SK-N-SH (cell line): ENCODE measurements around the gene PTPRC. TPM values are rescaled to one million over a fixed set of nuclear protein-coding genes. Genes with fewer than 3 reads are reported as not detected.

Source experiments
- CTCF ChIA-PET: fragments of 300-600, 350-600 bp; formaldehyde crosslinking; extraction: SDS; loops from one replicate; lab custom pipeline; 2021; lab: Yijun Ruan, JAX
- POLR2A ChIA-PET: fragments of 350-600 bp; sonication (Branson Sonifier 250); formaldehyde crosslinking; extraction: SDS; loops from one replicate; lab custom pipeline; 2020; ENCODE audit warnings: antibody characterized with exemption, inconsistent platforms; lab: Yijun Ruan, JAX
- DNase-seq: peaks from one replicate; pipeline ENCODE4 v3.0.0; 2012
- H2AFZ ChIP-seq: fragments of 200-600 bp; sonication (generic); 2 replicates; pipeline ENCODE4 v1.8.1; 2016; ENCODE audit warnings: antibody characterized with exemption, mild to moderate bottlenecking, low read depth
- H3F3A ChIP-seq: fragments of 200-600 bp; sonication (generic); replicated peaks from 2 replicates; pipeline ENCODE3; 2016; ENCODE audit warnings: antibody characterized with exemption, mild to moderate bottlenecking; ENCODE audit not compliant: insufficient read depth
- H3K27ac ChIP-seq, 2 experiments: fragments of 200-500 bp in 1 of 2; fragments of 200-600 bp in 1 of 2; sonication (Bioruptor generic) in 1 of 2; sonication (generic), shearing (Covaris generic) in 1 of 2; 2 replicates each; pipeline versions ENCODE4 v1.5.1 to v1.6.1; 2014 to 2016; ENCODE audit warnings: low read depth in 2 of 2, inconsistent platforms in 1 of 2, low read length in 1 of 2, mild to moderate bottlenecking in 1 of 2, mixed read lengths in 1 of 2
- H3K27me3 ChIP-seq: fragments of 200-600 bp; sonication (generic), shearing (Covaris generic); 2 replicates; pipeline ENCODE4 v1.6.1; 2016; ENCODE audit warnings: mixed run types; ENCODE audit not compliant: insufficient read depth
- H3K36me3 ChIP-seq, 2 experiments: fragments of 200-500 bp in 1 of 2; fragments of 200-600 bp in 1 of 2; sonication (Bioruptor generic) in 1 of 2; sonication (generic) in 1 of 2; replicated peaks in 1 of 2; 2 replicates each; pipeline versions ENCODE3 to v1.5.1; 2014 to 2016; ENCODE audit warnings: low read length in 1 of 2, mild to moderate bottlenecking in 1 of 2; ENCODE audit not compliant: insufficient read depth in 2 of 2, control insufficient read depth in 1 of 2
- H3K4me1 ChIP-seq, 2 experiments: fragments of 200-500 bp in 1 of 2; fragments of 200-600 bp in 1 of 2; sonication (Bioruptor generic) in 1 of 2; sonication (generic), shearing (Covaris generic) in 1 of 2; 2 replicates each; pipeline versions ENCODE4 v1.5.1 to v1.6.1; 2014 to 2016; ENCODE audit warnings: low read depth in 1 of 2, low read length in 1 of 2, mixed run types in 1 of 2; ENCODE audit not compliant: insufficient read depth in 2 of 2, control insufficient read depth in 1 of 2
- H3K4me2 ChIP-seq: fragments of 200-600 bp; sonication (generic), shearing (Covaris generic); 2 replicates; pipeline ENCODE4 v1.6.1; 2017; ENCODE audit warnings: mixed run types
- H3K4me3 ChIP-seq, 2 experiments: fragments of 200-500 bp in 1 of 2; fragments of 200-600 bp in 1 of 2; sonication (Bioruptor generic) in 1 of 2; sonication (generic), shearing (Covaris generic) in 1 of 2; 2 replicates each; pipeline versions ENCODE4 v1.5.1 to v1.8.1; 2014 to 2016; ENCODE audit warnings: low read depth in 2 of 2, inconsistent platforms in 1 of 2, low read length in 1 of 2, mild to moderate bottlenecking in 1 of 2, mixed read lengths in 1 of 2, moderate library complexity in 1 of 2
- H3K79me2 ChIP-seq: fragments of 200-600 bp; sonication (generic); 2 replicates; pipeline ENCODE4 v1.8.1; 2017; ENCODE audit warnings: mild to moderate bottlenecking; ENCODE audit not compliant: insufficient read depth
- H3K9ac ChIP-seq: fragments of 200-600 bp; sonication (generic); 2 replicates; pipeline ENCODE4 v1.6.1; 2017; ENCODE audit warnings: mixed run types
- H3K9me2 ChIP-seq: fragments of 200-600 bp; sonication (generic); 2 replicates; pipeline ENCODE4 v1.6.1; 2017; ENCODE audit warnings: mixed run types
- H3K9me3 ChIP-seq: fragments of 200-600 bp; sonication (generic); 2 replicates; pipeline ENCODE4 v1.6.1; 2017; ENCODE audit warnings: mixed run types, mild to moderate bottlenecking, moderate library complexity
- H4K20me1 ChIP-seq: fragments of 200-600 bp; sonication (generic); 2 replicates; pipeline ENCODE4 v1.6.1; 2017; ENCODE audit warnings: mild to moderate bottlenecking, mixed run types; ENCODE audit not compliant: insufficient read depth
- EP300 ChIP-seq, 2 experiments: IDR thresholded peaks; 2 replicates each; pipeline versions ENCODE4 v1.4.0 to v1.6.1; 2012; ENCODE audit warnings: borderline replicate concordance in 1 of 2, low read depth in 1 of 2, low read length in 1 of 2
- FOXM1 ChIP-seq: IDR thresholded peaks from 2 replicates; pipeline ENCODE4 v1.4.0; 2012; ENCODE audit warnings: low read depth, mild to moderate bottlenecking
- GABPA ChIP-seq: IDR thresholded peaks from 2 replicates; pipeline ENCODE4 v1.4.0; 2012; ENCODE audit warnings: low read depth, mild to moderate bottlenecking
- MXI1 ChIP-seq: IDR thresholded peaks from 2 replicates; pipeline ENCODE4 v1.6.1; 2012; ENCODE audit warnings: mild to moderate bottlenecking, low read depth, low read length, improper control_type of control experiment
- NFIC ChIP-seq: IDR thresholded peaks from 2 replicates; pipeline ENCODE4 v1.4.0; 2012; ENCODE audit warnings: borderline replicate concordance
- POLR2AphosphoS5 ChIP-seq: IDR thresholded peaks from 2 replicates; pipeline ENCODE4 v1.6.1; 2012; ENCODE audit warnings: low read depth, low read length
- RAD21 ChIP-seq: IDR thresholded peaks from 2 replicates; pipeline ENCODE4 v1.6.1; 2012; ENCODE audit warnings: mild to moderate bottlenecking, low read length
- SIN3A ChIP-seq: IDR thresholded peaks from 2 replicates; pipeline ENCODE4 v1.6.1; 2012; ENCODE audit warnings: low read depth, mild to moderate bottlenecking, low read length, moderate library complexity, borderline replicate concordance
- SMC3 ChIP-seq: IDR thresholded peaks from 2 replicates; pipeline ENCODE4 v1.6.1; 2012; ENCODE audit warnings: low read depth, low read length, improper control_type of control experiment
- TCF12 ChIP-seq: IDR thresholded peaks from 2 replicates; pipeline ENCODE4 v1.4.0; 2012
- TEAD4 ChIP-seq: IDR thresholded peaks from 2 replicates; pipeline ENCODE4 v1.4.0; 2012; ENCODE audit warnings: mild to moderate bottlenecking, borderline replicate concordance; ENCODE audit not compliant: insufficient read depth
- WGBS: methylation state at CpG from one replicate; pipeline ENCODE4 v1.1.6; 2017; ENCODE audit warnings: low lambda C conversion rate; 5-methylcytosine and 5-hydroxymethylcytosine counted together
- polyA plus RNA-seq, 3 experiments: library from polyadenylated mRNA; depleted of rRNA; stranded (reverse); fragments of >200 nt; gene quantifications; 2 replicates each; pipeline ENCODE4 v1.2.3, GENCODE V29; 2012
- TF ChIP-seq, protein P1 (sequence below): fragments of 200-600 bp; sonication (generic); IDR thresholded peaks from 2 replicates; pipeline ENCODE4 v1.6.1; 2017; ENCODE audit warnings: antibody characterized with exemption, mild to moderate bottlenecking, moderate library complexity
- TF ChIP-seq, protein P2 (sequence below): IDR thresholded peaks from 2 replicates; pipeline ENCODE4; 2012

The PTPRC gene
- polyA plus RNA-seq, 1 of the 3 experiments (the other 2 are of a cell fraction): 0.03 TPM

DNA sequence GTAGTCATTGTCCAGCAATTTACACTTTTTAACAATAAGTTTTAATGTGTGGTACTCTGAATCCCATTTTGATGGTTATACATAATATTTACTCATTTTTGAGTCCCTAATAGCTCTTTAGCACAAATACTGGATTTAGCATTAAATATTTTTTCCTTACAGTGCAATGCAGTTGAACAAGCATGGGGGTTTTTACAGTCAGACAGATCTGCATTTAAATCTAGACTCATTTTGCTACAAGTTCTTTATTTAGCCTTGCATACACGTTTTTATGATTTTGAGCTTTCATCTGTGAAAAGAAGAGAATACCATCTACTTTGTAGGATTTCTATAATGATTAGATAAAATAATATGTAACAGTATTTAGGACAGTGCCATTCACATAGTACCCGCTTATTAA is 44.0 kb downstream of the PTPRC start:
- Histone ChIP-seq H3K4me2 (no peak overlapping the region), H3K79me2 (no peaks in the 10 kb centered on the region), H4K20me1 (no peaks in the 10 kb centered on the region), H3K27me3 (no peaks in the 10 kb centered on the region), H3F3A (peaks cover 19% of the 10 kb centered on the region), H2AFZ (peak overlapping the region; percentile 58), H3K9me2 (no peaks in the 10 kb centered on the region), H3K27ac (peak overlapping the region; percentile 87 to 95), H3K4me3 (no peak overlapping the region), H3K9me3 (no peaks in the 10 kb centered on the region), H3K9ac (peak overlapping the region; percentile 66), H3K4me1 (peaks cover 33 to 40% of the 10 kb centered on the region in 2 experiments; a peak in 3 of 4 replicates), H3K36me3 (no peaks in the 10 kb centered on the region)
- TF ChIP-seq MXI1 (no peak), SMC3 (no peak), FOXM1 (no peak), RAD21 (no peak), TEAD4 (no peak), POLR2AphosphoS5 (no peak), EP300 (IDR thresholded peaks at IDR 0.05; ENCODE audit: borderline replicate concordance in 1 of 2, low read depth in 1 of 2, low read length in 1 of 2) (no peak), GABPA (no peak)
- TF ChIP-seq, protein P1, sequence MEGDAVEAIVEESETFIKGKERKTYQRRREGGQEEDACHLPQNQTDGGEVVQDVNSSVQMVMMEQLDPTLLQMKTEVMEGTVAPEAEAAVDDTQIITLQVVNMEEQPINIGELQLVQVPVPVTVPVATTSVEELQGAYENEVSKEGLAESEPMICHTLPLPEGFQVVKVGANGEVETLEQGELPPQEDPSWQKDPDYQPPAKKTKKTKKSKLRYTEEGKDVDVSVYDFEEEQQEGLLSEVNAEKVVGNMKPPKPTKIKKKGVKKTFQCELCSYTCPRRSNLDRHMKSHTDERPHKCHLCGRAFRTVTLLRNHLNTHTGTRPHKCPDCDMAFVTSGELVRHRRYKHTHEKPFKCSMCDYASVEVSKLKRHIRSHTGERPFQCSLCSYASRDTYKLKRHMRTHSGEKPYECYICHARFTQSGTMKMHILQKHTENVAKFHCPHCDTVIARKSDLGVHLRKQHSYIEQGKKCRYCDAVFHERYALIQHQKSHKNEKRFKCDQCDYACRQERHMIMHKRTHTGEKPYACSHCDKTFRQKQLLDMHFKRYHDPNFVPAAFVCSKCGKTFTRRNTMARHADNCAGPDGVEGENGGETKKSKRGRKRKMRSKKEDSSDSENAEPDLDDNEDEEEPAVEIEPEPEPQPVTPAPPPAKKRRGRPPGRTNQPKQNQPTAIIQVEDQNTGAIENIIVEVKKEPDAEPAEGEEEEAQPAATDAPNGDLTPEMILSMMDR: no peak
- ChIA-PET CTCF (interaction anchor here (1.5 kb wide), 1 partner anchor 814 kb away, joined by 4 read pairs; no protein-coding TSS in a partner anchor), POLR2A (no interaction called here)
- DNase-seq: no peak
- WGBS: 79% methylated on average over 2 of the region's 2 CpGs

DNA sequence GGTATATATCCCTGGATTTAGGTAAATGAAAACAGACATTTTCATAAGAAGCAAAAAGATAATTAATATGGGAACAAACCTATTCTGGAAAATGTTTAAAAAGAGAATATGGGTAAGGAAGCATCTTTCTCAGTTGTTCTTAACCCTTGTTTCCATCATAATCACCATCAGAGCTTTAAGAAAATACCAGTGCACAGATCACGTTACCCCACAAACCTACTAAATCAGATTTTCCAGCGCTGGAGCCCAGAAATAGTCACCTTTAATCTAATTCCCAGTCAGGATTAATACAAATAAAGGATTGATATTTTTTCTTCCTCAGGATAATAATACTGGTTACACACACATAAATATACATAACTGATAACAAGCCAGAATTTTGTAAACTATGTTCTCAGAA is 44.6 kb downstream of the PTPRC start:
- Histone ChIP-seq H3K27ac (peak overlapping the region; percentile 87 to 95), H3K9ac (no peak overlapping the region), H4K20me1 (no peaks in the 10 kb centered on the region), H3K9me3 (no peaks in the 10 kb centered on the region), H3K27me3 (no peaks in the 10 kb centered on the region), H3K36me3 (no peaks in the 10 kb centered on the region), H3K9me2 (no peaks in the 10 kb centered on the region), H3K79me2 (no peaks in the 10 kb centered on the region), H3K4me3 (no peak overlapping the region), H3K4me2 (no peak overlapping the region), H2AFZ (0 out of 2 replicates have a peak overlapping the region, but pooled peaks have one; percentile 10), H3F3A (peaks cover 19% of the 10 kb centered on the region), H3K4me1 (peaks cover 33 to 40% of the 10 kb centered on the region in 2 experiments; a peak in 3 of 4 replicates)
- WGBS: 36% methylated on average over 2 of the region's 2 CpGs
- ChIA-PET CTCF (no interaction called here), POLR2A (no interaction called here)
- TF ChIP-seq NFIC: 0 out of 2 replicates have a peak, but pooled peaks have one; percentile 16
- TF ChIP-seq TCF12: peak; percentile 30; the same call in 1 of the 2 replicates
- TF ChIP-seq, protein P2, sequence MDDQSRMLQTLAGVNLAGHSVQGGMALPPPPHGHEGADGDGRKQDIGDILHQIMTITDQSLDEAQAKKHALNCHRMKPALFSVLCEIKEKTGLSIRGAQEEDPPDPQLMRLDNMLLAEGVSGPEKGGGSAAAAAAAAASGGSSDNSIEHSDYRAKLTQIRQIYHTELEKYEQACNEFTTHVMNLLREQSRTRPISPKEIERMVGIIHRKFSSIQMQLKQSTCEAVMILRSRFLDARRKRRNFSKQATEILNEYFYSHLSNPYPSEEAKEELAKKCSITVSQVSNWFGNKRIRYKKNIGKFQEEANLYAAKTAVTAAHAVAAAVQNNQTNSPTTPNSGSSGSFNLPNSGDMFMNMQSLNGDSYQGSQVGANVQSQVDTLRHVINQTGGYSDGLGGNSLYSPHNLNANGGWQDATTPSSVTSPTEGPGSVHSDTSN: peak; percentile 57
- peak; percentile 29; the same call in 1 of the 2 replicates for TF ChIP-seq POLR2AphosphoS5
- TF ChIP-seq SIN3A: no peak
- no peak for DNase-seq
